WI38 (cell line): ENCODE data around the gene ERLEC1.

Source experiments
- H3K4me3 ChIP-seq: 2 replicates; pipeline ENCODE4 v1.5.1; 2011; ENCODE audit warnings: low read depth, mild to moderate bottlenecking, control low read depth, low read length
- TF ChIP-seq, protein P1 (sequence below): IDR thresholded peaks from 2 replicates; pipeline ENCODE4 v1.5.1; 2012; ENCODE audit warnings: low read depth, mild to moderate bottlenecking, control low read depth, low read length

The ERLEC1 gene

DNA sequence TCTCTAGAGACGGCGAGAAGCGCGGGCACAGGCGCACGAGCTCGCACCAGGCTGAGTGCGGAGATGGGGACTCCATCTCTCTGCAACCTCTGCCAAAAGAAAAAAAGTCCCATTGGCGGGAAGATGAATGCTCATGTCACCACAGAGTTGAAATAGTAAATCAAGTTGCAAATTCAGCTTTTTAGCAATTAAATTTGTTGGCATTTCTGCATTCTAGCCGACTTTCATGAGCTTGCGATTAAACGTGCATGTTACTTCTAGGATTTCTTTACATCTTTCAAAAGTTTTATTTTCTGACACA, 18.7 kb upstream of the ERLEC1 start:
- TF ChIP-seq, protein P1, sequence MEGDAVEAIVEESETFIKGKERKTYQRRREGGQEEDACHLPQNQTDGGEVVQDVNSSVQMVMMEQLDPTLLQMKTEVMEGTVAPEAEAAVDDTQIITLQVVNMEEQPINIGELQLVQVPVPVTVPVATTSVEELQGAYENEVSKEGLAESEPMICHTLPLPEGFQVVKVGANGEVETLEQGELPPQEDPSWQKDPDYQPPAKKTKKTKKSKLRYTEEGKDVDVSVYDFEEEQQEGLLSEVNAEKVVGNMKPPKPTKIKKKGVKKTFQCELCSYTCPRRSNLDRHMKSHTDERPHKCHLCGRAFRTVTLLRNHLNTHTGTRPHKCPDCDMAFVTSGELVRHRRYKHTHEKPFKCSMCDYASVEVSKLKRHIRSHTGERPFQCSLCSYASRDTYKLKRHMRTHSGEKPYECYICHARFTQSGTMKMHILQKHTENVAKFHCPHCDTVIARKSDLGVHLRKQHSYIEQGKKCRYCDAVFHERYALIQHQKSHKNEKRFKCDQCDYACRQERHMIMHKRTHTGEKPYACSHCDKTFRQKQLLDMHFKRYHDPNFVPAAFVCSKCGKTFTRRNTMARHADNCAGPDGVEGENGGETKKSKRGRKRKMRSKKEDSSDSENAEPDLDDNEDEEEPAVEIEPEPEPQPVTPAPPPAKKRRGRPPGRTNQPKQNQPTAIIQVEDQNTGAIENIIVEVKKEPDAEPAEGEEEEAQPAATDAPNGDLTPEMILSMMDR = no peak
- peak overlapping the region; percentile 90 for H3K4me3 ChIP-seq

DNA sequence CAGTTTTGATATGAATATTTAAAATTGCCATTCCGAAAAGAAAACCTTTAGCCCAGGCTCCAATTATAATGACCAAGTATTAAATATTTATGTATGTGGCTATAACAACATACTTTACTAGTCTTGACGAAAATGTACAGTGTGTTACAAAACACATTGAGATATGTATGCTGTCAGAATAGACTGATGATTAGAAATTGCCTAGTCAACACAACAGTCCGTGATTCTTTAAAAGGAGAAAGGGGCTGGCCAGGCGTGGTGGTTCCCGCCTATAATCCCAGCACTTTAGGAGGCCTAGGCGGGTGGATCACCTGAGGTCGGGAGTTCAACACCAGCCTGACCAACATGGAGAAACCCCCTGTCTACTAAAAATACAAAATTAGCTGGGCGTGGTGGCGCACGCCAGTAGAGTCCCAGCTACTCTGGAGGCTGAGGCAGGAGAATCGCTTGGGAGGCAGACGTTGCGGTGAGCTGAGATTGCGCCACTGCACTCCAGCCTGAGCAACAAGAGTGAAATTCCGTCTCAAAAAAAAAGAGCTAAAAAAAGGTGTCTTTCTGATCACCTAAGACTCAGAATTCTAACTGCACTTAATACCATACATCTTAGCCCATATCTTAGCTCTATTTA, 17.4 kb upstream of the ERLEC1 start:
- H3K4me3 ChIP-seq = no peak overlapping the region
- TF ChIP-seq, protein P1 = no peak

DNA sequence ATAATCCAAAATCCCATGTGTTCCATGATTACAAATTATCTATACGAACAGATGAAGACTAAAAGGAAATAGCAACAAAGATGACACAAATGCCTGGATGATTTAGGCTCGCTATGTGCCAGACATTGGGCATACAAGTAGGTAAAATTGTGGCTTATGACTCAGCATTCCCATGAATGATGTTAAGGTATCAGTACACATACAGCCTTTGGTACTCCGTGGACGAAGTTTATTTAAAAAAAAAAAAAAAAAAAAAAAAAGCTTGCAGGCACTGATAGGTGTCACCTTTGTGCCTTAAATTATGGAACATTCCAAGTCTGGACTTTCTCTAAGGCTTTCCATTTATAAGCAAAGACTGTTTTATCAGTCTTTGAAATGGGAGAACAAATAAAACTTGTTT, 16.6 kb upstream of the ERLEC1 start:
- TF ChIP-seq, protein P1 = no peak
- no peak overlapping the region for H3K4me3 ChIP-seq

DNA sequence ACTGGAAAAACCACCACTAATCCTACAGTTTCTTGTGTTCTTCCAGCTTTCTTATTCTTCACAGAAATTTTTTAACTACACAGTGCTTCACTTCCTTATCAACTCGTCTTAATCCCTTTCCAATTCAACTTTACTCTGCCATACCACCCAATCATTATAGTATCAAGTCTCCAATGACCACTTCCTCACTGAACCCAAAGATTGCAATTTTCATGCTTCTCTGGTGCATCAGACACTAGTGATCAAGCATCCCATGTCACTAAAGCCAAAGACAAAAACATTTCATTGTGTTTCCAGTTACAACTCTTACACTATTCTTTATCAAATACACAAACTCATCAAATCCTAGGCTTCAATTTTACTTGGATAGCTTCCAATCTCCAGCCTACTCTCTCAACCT, 9.7 kb upstream of the ERLEC1 start:
- TF ChIP-seq, protein P1 = no peak
- no peak overlapping the region for H3K4me3 ChIP-seq

DNA sequence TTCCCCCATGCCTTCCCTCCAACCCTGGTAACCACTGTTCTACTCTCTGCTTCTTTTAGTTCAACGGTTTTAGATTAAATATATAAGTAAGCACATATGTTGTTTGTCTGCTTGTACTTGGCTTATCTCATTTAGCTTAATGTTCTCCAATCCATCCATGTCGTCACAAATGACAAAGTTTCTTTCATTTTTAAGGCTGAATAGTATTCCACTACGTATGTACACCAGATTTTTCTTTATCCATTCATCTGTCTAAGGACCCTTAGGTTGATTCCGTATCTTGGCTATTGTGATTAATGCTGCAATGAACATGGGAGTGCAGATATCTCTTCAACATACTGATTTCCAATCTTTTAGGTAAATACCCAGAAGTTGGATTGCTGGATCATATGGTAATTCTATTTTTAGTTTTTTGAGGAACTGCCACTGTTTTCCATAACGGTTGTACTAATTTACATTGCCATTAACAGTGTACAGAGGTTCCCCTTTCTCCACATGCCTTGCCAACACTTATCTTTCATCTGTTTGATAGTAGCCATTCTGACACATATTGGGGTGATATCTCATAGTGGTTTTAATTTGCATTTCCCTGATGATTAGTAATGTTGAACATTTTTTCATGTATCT, 8.2 kb upstream of the ERLEC1 start:
- H3K4me3 ChIP-seq = no peak overlapping the region
- TF ChIP-seq, protein P1 = no peak

DNA sequence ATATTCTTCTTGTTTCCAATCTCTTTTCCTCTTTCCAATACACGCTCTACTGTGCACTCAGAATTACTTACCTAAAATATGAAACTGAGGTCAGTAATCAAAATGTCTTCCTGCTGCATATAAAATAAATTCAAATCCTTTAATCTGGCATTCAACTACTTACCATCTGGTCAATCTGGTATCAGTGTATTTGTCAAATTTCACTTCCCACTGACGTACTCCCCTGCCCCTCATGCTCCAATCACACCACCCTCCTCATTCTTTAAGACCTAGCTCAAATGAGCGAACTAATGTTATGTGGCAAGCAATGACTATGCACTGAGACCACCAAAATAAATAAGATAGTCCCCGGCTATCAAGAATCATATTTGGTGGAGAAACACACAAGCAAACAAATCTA, 6.8 kb upstream of the ERLEC1 start:
- TF ChIP-seq, protein P1 = no peak
- H3K4me3 ChIP-seq = no peak overlapping the region

DNA sequence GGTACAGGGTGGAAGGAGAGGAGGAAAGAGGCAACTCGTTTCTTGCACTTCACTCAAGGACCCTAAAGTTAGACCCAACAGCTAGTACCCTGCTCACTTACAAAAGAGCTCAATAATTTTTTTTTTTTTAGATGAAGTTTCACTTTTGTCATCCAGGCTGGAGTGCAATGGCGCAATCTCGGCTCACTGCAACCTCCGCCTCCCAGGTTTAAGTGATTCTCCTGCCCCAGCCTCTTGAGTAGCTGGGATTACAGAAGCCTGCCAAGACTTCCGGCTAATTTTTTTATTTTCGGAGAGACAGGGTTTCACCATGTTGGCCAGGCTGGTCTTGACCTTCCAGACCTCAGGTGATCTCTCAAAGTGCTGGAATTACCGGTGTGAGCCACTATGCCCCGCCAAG, 4.2 kb upstream of the ERLEC1 start:
- TF ChIP-seq, protein P1 = no peak
- H3K4me3 ChIP-seq = no peak overlapping the region
